ENCODE measurements around the gene EYS.

Gene EYS

DNA sequence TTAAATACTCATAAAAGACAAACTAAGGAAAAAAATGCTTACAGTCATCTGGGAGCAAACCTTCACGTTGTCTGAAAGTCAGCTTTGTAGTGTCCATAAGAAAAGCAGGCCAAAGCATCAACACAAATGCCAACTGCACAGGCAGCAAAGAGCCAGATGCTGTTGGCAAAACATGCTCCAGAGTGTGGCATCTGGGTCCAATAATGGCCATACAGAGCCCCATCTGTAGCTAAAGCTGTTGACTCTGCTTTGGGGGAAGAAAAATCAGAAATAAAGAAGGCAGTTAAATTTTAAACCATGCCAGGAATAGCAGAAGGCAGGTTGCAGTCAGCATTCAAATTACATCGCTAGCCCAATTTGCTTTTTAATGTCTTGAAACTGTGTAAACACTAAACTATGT lies 776.3 kb downstream of the EYS start:
- no peak for FAIRE-seq

DNA sequence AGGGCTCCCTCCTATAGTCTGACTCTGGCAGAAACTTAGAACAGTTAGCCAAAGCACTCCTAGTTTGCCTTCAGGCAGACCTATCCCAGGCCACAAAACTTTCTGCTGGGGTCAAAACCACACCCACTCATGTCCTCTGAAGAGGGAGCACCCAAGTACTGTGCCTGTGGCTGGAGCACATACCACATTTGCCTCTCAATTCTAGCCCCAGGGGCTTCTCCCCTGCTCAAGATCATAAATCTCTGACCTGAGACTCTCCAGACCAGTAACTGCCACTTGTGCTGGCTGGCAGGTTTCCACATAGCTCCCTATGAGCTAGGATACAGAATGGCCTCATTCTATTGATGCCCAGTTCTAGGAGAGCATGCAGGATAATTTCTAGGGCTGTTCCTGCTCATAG lies 781.0 kb downstream of the EYS start:
- FAIRE-seq: no peak

DNA sequence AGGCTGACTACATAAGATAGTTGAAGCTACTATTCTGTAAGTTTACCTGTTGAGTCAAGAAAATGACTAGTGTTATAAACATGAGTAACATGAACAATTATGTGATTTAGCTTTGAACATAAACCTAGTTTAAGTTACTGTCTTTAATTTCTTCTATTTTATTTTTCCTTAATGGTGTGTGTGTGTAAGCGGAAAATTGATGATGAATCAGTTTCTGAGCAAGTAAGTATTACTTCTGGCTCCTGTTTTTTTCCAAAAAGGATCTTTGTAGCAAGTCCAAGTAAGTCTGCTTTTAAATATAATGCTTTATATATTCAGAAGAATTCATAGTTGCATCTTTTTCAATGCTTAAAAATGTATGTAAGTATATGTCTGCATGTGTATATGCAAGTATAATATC lies 786.8 kb downstream of the EYS start:
- no peak for FAIRE-seq

DNA sequence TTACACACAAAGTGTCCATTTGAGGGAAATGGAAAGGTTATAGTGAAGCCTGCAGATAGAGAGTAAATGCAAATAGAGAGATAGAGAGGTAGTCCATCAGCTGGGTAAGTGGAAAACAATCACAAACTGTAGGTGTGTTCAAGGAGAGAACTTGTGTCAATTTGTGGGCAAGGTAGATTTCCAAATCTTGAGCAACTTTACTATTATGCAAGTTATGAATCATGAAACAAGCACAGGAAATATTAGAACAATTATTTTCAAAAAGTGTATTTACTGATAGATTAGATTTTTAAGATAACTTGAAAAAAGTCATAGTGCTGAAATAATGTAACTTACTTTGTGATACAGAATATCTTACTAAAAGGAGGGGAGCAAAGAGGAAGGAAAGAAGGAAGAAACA lies 792.9 kb downstream of the EYS start:
- FAIRE-seq: no peak

DNA sequence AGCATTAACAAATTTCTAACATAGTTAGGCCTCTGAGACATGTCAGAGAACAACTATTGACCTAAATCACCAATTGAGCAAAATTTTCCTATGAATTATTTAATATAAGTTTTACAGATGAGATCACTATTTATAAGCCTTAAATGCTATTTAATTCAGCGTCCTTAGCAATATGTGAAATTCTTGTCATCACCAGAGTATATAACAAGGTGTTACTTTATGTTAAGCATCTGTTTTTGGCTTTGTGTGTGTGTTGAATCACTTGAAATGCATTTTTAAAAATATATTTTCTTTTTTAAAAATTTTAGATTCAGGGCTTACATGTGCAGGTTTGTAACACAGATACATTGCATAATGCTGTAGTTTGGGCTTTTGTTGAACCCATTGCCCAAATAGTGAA lies 794.1 kb downstream of the EYS start:
- no peak for FAIRE-seq

DNA sequence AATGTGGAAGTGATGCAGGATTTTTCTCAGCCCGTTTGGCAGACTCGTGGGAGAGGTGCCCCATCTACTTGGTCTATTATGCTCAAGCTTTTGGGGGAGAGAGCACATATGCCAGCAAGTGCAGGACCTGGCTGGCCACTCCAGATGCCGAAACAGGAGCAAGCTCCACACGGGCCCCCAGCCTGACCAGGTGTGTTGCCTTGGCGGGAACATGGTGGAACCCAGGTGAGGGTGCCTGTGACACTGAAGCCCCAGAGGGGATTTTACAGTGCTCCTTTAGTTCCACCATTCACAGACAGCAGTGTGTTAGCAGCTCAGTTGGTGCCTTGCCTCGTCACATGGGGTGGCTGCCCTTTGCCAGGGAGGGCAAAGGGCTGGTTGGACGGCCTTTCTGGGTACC lies 798.9 kb downstream of the EYS start:
- FAIRE-seq: no peak

DNA sequence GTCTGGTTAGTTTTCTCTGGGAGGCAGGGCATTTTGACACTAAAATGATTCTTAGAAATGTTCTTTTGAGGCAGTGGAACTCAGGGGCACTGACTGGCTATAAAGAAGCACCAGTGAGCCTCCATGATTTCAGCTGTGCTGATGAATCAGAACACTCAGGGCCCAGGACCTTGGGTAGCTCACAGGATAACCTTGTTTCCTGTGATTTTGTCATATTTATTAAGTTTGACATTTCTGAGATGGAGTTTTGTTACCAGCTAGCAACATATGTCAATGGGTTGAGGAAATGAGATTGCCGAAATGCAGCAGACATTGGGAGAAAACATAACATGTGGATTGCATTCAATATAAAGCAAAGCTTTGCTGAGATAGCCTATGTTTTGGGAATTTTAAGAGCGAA lies 802.4 kb downstream of the EYS start:
- no peak for FAIRE-seq

DNA sequence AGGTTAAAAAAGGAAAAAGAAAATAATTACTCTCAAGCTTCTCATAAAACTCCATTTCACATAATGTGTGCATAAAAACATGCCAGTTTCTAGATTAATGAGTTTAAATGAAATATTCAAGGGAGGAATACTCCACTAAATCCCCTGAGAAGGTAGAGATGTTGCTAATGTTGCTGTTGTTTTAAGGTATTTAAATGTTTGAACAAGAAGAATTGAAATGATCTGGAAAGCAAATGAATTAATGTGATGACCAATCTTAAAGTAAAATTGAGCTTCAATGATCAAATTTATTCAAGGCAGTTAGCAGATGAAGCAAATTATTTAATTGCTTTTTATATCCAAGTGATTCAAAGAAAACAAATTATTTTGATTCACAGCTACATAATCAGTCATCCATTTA lies 804.4 kb downstream of the EYS start:
- FAIRE-seq: no peak

DNA sequence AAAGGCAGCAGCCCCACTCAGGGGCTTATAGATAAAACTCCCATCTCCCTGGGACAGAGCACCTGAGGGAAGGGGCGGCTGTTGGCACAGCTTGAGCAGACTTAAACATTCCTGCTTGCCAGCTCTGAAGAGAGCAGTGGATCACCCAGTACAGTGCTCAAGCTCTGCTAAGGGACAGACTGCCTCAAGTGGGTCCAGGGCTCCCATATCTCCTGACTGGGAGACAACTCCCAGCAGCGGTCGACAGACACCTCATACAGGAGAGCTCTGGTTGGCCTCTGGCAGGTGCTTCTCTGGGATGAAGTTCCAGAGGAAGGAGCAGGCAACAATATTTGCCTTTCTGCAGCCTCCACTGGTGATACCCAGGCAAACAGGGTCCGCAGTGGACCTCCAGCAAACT lies 810.1 kb downstream of the EYS start:
- no peak for FAIRE-seq

DNA sequence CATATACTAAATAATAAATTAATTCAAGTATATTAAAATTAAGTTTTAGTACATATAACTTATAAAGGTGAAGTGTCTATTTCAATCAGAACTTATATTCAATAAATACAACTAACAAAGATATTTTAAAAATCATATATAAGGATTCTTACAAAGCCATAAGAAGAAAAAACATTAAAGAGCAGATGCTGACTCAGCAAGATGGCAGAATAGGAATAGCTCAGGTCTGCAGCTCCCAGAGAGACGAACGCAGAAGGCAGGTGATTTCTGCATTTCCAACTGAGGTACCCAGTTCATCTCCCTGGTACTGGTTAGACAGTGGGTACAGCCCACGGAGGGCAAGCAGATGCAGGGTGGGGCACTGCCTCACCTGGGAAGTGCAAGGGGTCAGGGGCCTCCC lies 811.1 kb downstream of the EYS start:
- peak; percentile 30 for FAIRE-seq

DNA sequence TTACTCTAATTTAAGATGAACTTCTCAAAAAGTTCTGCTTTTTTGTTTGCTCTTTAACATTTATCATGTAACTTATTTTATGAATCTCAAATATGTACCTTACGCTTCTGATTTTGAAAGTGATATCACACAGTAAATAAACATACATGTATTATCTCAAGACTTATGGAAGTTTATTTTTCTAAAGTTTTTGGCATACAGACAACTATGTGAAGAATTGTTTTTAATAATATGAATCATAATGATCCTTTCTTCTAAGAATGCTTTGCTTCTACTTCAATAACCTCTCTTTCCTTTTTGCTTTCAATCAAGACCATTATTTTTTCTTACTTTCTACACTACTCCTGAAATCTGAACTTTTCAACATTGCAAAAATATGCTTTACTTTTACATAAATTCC lies 816.4 kb downstream of the EYS start:
- FAIRE-seq: no peak

DNA sequence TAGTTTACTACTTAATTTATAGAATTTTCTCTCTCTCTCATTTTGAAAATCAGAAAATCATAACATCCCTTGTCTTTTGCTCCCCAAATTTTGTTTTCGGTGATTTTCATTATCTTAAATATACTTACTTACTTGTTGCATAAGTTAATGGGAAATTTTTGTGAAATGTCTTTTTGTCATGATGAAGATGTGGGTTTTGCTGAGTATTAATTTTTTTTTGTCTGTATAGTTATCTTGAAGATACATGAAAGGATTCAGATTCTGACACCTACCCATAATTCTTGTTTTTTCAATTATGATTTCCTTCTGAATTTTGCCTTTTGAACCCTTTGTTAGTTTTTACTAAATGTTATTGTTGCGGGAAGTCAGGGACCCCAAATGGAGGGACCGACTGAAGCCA lies 817.9 kb downstream of the EYS start:
- peak; percentile 11 for FAIRE-seq

DNA sequence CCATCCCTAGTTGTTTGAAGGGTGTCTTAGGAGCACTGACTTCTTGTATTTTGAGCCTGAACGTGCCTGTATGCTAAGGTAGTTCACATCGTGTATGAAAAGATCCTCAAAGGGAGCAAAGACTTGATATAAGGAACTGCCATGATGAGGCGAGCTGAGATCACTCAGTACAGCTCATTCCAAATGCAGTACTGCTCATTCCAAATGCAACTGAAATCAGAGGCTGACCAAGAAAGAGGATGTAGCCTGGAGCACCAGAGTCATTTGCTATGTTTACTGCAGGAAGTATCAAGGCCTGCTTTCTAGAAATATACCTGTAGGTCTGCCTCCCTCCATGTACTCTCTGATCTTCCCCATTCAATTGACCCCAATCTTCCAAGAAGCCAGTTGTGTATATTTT lies 832.2 kb downstream of the EYS start:
- no peak for FAIRE-seq

DNA sequence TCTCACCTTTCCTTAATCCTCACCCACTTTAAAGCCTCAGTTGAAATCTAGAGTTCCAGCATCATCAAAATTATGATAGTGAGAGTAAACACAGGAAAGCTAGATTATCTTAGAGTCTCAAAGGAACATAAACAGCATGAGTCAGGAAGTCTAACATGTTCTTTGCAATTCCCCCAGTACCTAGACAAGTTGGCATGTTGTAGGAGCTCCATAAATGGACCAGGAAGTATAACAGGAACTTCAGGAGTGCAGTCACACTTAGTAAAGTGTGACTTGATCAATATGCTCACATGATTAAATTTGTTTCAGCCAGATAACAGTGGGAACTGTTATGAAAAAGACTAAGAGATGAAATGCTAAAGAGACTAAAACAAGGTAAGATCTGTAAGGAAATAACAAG lies 834.4 kb downstream of the EYS start:
- no peak for FAIRE-seq

DNA sequence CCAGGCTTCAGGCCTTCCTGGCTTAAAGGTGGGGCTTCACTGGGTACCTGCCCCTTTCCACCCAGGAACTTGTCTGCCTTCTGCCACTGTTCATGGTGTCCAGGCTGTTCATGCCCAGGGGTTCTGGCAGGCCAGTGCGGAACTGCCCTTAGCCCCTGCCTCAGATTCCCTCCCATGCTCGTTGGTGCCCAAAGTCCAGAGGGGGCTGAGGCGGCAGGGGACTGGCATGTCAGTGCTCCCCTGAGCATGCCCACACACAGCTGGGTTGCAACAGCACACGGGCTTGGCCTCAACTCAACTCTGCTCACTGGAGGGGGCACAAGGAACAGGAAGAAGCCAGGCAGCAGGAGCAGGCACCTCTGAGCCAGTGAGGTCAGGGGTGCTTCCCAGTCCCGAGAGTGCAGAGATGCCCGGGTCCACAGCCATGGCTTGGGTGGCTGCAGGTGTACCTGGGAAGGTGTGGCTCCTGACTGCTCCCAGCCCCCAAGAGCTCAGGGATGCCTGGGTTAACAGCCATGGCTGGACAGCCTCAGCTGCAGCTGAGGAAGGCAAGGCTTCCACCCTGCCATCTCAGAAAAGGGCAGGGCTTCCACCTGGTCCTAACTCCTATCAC lies 845.9 kb downstream of the EYS start:
- FAIRE-seq: no peak

DNA sequence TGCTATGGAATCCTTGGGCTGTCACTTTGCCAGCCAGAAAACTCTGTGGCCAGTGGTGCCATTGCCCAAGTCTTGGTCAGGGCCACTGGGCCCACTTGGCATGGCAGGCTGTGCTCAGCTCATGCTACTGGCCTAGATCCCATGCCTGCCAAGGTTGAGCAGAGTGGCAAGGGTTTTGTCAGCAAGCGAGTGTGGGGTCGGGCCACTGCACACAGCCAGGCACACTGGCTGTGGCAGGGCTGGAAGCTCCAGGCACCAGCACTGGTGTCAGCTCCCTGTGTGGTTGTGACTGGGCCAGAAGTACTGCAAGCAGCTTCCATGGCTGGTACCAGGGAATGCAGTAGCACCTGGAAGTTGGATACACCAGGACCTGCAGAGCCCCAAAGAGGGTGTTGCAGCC lies 846.8 kb downstream of the EYS start:
- FAIRE-seq: no peak

DNA sequence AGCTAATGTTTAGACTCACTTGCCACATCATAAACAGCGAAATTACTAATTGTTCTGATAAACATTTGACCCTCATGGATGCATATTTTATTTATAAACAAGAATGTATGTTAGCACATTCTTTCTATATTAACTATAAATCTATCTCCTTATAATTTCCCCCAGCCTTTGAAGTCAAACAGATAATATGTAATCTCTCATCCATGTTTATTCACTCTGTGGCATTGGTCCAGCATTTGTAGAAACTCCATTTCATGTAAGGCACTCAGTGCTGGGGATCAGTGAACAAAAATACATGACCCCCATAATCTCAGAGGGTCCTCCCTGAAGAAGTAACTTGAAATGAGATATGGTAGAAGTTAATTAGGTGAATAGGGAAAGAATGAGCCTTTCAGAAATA lies 856.9 kb downstream of the EYS start:
- FAIRE-seq: no peak

DNA sequence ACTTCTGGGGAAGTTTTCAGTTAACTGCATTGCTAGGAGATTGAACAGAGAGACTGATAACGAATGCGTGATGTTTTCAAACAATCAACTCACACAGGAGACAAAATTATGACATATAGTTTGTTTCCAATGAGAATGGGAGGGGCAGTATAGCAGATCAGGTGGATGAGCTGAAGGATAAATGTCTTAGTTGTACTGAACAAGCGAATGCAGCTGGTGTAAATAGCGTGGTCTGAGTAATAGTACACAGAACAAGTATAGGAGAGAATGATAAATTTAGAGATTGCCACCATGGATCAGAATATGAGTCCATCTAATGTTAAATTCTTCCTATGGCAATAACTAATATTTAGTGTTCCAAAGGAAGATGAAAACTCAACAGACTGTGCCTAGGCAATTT lies 858.6 kb downstream of the EYS start:
- FAIRE-seq: no peak

DNA sequence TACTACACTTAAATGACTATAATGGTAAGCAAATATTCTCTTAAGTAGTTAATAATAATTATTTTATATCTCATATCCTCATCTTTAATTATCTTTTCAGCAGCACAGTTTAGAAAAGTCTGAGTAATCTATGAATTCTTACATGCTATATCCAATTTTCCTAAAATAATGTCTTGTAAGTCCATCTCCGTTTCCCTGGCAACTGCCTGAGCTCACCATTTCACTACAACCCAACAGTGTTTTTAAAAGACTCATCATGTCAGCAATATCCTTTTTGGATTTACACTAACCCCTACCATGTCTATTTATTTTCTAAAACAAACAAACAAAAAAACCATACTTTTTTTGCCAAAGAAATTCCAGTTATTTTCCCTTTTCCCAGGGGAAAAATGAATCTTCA lies 859.6 kb downstream of the EYS start:
- FAIRE-seq: no peak

DNA sequence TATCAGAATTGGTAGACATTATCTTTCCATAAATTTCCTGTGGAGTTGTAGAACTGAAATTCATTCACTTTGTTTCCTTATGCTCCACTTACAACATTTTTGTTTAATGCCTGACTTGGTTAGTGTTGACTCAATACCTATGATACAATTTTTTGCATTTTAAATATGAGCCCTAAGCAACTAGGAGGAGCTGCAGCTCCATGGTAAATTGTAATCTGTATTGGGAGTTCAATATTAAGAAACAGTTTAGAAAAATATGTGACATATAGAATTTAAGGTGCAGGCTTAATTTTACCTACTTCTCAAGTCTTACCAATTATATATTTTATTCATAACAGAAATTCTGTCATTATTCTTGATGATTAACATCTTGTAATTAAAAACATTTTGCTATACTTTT lies 868.3 kb downstream of the EYS start:
- FAIRE-seq: no peak

DNA sequence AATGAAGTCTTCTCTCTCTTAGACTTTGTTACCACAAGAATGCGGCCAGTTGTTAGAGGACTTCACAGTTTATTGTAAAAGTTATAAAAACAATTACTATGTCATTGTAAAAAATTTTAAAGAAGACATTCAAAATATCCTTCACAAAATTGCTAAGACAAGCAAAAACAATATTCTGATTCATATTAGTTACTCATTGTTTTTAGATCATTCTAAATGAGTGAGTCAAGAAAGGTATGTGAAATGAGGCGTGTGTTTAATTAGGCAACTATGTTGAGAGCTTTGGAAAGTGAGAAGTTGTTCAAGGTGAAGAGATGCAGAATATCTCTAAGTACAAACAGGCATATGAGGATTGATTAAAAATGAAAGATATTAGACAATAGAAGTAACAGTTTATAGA lies 875.3 kb downstream of the EYS start:
- no peak for FAIRE-seq

DNA sequence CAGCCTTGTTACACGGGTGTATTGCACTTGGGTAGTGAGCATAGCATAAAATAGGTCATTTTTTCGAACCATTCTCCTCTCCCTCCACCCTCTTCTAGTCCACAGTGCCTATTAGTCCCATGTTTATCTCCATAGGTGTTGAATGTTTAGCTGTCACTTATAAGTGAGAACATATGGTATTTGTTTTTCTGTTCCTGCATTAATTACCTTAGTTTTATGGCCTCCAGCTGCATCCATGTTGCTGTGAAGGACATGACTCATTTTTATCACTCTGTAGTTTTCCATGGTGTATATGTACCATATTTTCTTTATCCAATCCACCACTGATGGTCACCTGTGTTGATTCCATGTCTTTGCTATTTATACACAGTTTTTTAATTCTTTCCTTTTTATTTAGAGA lies 889.5 kb downstream of the EYS start:
- no peak for FAIRE-seq

DNA sequence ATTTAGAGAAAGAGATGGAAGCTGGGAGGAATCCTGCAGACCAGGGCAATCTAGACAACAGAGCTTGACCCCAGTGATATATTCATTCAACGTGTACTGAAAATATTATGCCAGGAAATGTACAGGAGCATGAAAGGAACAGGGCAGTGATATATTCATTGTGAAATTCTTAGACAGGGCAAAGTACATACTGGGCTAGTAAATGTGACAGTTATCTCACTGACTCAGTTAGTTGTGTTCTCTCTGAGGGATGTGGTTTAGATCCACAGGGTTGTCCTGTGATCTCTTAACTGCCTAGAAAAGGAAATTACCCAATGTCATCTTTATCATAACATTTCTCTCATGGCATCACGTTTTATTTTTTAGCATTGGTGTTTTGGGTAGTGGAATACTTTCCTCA lies 891.3 kb downstream of the EYS start:
- FAIRE-seq: no peak

DNA sequence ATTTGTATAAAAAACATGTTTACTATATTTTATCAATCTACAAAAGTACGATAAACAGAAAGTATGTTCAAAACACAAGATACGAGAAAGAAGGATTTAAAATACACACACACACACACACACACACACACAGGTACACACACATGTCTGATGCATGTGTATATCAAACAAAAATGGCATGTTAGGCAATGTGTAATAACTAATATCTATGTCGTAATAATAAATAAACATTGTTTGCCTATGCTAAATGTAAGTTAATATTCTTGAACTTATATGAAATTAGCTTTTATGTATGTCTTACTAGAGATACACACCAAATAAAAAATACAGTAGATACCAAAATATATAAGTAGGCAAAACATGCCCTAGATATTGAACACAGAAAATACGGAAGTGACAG lies 894.9 kb downstream of the EYS start:
- no peak for FAIRE-seq

DNA sequence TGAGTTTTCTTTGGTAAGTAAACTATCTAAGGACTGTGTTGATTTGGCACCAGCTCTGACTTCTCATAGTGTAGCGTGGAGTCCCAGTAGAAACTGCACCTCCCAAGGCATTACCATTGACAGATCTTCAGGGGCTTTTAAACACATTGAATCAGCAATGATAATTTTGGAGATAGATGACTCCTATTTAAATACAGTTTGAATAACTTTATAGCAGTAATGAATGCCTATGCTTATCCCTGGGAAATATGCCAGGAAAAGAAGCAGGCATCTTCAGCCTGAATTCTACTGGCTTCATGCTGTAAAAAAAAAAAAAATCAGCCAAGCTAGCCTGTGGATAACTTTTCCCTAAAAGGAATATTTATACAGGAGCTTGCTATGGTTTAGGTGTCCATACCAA lies 895.9 kb downstream of the EYS start:
- no peak for FAIRE-seq

DNA sequence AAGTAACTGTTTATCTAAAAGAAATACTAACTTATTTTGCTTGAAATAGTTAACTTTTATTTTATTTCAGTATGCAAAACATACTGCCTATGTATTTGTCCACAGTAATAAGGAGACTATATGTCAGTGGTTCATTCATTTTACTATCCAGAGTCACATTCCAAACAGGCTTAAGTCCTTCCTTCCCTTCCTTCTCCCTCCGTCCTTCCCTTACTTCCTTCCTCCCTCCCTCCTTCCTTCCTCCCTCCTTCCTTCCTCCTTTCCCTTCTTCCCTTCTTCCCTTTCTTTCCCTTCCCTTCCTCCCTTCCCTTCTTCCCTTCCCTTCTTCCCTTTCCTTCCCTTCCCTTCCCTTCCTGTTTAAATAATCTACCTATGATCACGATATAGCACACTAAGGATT lies 899.2 kb downstream of the EYS start:
- FAIRE-seq: no peak
